ENCODE measurements around the gene AMMECR1. TPM values are rescaled to one million over a fixed set of nuclear protein-coding genes. Genes with fewer than 3 reads are reported as not detected.
A peak's percentile ranks its signal among the peaks of the same experiment; 100 is the strongest.

The AMMECR1 gene
- total and polyA plus RNA-seq, 2 of the 4 experiments (the other 2 are of a cell fraction) = 7.0 to 11.3 TPM

GRCh38 chrX:110188701-110189558 lies 129.0 kb downstream of the AMMECR1 start:
- no peak overlapping the region for H2BK20ac ChIP-seq (ENCODE audit: low read depth, low read length)
- H4K91ac ChIP-seq (ENCODE audit: insufficient read depth, low read depth, low read length) = no peak overlapping the region
- no peak overlapping the region for H3K4me2 ChIP-seq (ENCODE audit: low read depth, low read length)
- H2BK5ac ChIP-seq (ENCODE audit: low read depth, low read length, poor library complexity, severe bottlenecking) = no peak overlapping the region
- H3K4me1 ChIP-seq (ENCODE audit: control insufficient read depth, insufficient read depth, low read length) = no peaks in the 10 kb centered on the region
- no peak for TF ChIP-seq MAZ (IDR thresholded peaks at IDR 0.05; ENCODE audit: borderline replicate concordance, low read depth, low read length)
- no peak for TF ChIP-seq CTCF (conservative IDR thresholded peaks at IDR 0.05; ENCODE audit: low read depth, low read length)
- TF ChIP-seq FOS (IDR thresholded peaks at IDR 0.05; ENCODE audit: low read depth, low read length) = no peak
- TF ChIP-seq CHD1 (IDR thresholded peaks at IDR 0.05; ENCODE audit: low read depth, low read length) = no peak
- TF ChIP-seq RCOR1 (IDR thresholded peaks at IDR 0.05; ENCODE audit: insufficient replicate concordance, low read length) = no peak
- no peak for TF ChIP-seq SMC3 (IDR thresholded peaks at IDR 0.05; ENCODE audit: low read depth, low read length)
- no peak for TF ChIP-seq POLR2A (IDR thresholded peaks at IDR 0.05; ENCODE audit: low read depth, low read length)
- no peak for TF ChIP-seq ELK1 (IDR thresholded peaks at IDR 0.05; ENCODE audit: borderline replicate concordance, low read depth, low read length)
- TF ChIP-seq NFE2L2 (IDR thresholded peaks at IDR 0.05; ENCODE audit: low read depth, low read length) = no peak
- TF ChIP-seq MAFK (IDR thresholded peaks at IDR 0.05; ENCODE audit: low read depth, low read length) = no peak
- no peak for TF ChIP-seq RFX5 (IDR thresholded peaks at IDR 0.05; ENCODE audit: low read depth, low read length)
- H3K14ac ChIP-seq (replicated peaks; ENCODE audit: low read depth, low read length) = no peak overlapping the region
- no peak overlapping the region for H4K8ac ChIP-seq (ENCODE audit: low read depth in 2 of 2, low read length in 2 of 2)
- no peak overlapping the region for H3K27ac ChIP-seq (ENCODE audit: insufficient read depth, low read length)
- H3K18ac ChIP-seq (ENCODE audit: low read depth, low read length) = no peak overlapping the region
- H3K4ac ChIP-seq (ENCODE audit: low read depth, low read length) = no peak overlapping the region; the same call in 1 of the 2 replicates
- no peak overlapping the region for H2BK15ac ChIP-seq (ENCODE audit: low read depth, low read length)
- BruUV-seq (replicated peaks) = no TSS peak
- H3K27me3 ChIP-seq (ENCODE audit: control insufficient read depth, insufficient read depth, low read length) = no peaks in the 10 kb centered on the region; the same call in 1 of the 2 replicates
- intact Hi-C loops (cut with micrococcal nuclease) (no loop called here), dilution Hi-C loops (cut with HindIII; ENCODE audit: low sequenced_read_pairs, unreplicated experiment) (no loop called here), in situ Hi-C loops (cut with MboI; ENCODE audit: low sequenced_read_pairs) (no loop called here)
- WGBS, 2 experiments (ENCODE audit: extremely low coverage in 2 of 2, insufficient read length in 1 of 2) = no CpG with 5 or more reads among the region's 4 CpGs
- ChIA-PET CTCF (no interaction called here), POLR2A (ENCODE audit: unreplicated experiment) (no interaction called here)
- no peaks in the 10 kb centered on the region for H3K9me1 ChIP-seq (ENCODE audit: insufficient read depth, low read length)
- 0 out of 2 replicates have a peak, but pooled peaks cover 1% of the 10 kb centered on the region for H3K36me3 ChIP-seq (ENCODE audit: control insufficient read depth, insufficient read depth, low read length)
- H3K9ac ChIP-seq (ENCODE audit: low read depth, low read length) = no peak overlapping the region
- H3K56ac ChIP-seq (ENCODE audit: extremely low read depth, insufficient read depth, low read length) = no peak overlapping the region
- H2AK5ac ChIP-seq (ENCODE audit: low read depth, low read length) = no peak overlapping the region
- H3K23ac ChIP-seq (ENCODE audit: low read depth, low read length) = 0 out of 2 replicates have a peak overlapping the region, but pooled peaks have one; percentile 0
- no peak overlapping the region for H3K4me3 ChIP-seq (ENCODE audit: insufficient read depth, low read depth, low read length)
- H3K79me1 ChIP-seq (ENCODE audit: low read depth in 1 of 2, low read length in 2 of 2) = peaks cover 0 to 4% of the 10 kb centered on the region in 2 experiments; a peak in 2 of 4 replicates
- H2AK9ac ChIP-seq (replicated peaks; ENCODE audit: low read depth, low read length, poor library complexity) = no peak overlapping the region
- H3K9me3 ChIP-seq (ENCODE audit: control insufficient read depth, insufficient read depth, low read length) = 0 out of 2 replicates have a peak, but pooled peaks cover 2% of the 10 kb centered on the region
- no peaks in the 10 kb centered on the region for H4K20me1 ChIP-seq (ENCODE audit: insufficient read depth, low read length)
- DNase-seq (peak; percentile 30), ATAC-seq (ENCODE audit: low read depth) (peak; percentile 44)
- H4K5ac ChIP-seq (ENCODE audit: low read depth, low read length) = no peak overlapping the region
- no peak overlapping the region for H2AFZ ChIP-seq (replicated peaks; ENCODE audit: low read length, poor library complexity)
- no peak overlapping the region; the same call in 1 of the 2 replicates for H2BK120ac ChIP-seq (ENCODE audit: low read depth, low read length)
